Right lobe of liver (tissue), 4 donors: Measurements from ENCODE around the gene DUSP22.

Source experiments
- CTCF ChIP-seq, 4 donors: fragments of 200-600 bp in 3 of 4; fragments of 450-650 bp in 1 of 4; IDR thresholded peaks; one replicate each; pipeline versions ENCODE4 v1.5.1 to v1.8.0; 2016 to 2022; ENCODE audit warnings: antibody characterized with exemption in 4 of 4, mild to moderate bottlenecking in 2 of 4
- POLR2A ChIP-seq: fragments of 450-650 bp; IDR thresholded peaks from one replicate; pipeline ENCODE4 v1.6.1; 2017; ENCODE audit warnings: antibody characterized with exemption, mild to moderate bottlenecking
- donor health status: DM: no; HTN: no; CAD: no.
- donor health status: DM: no; HTN: no; CAD: no.
- donor health status: DM: no; HTN: yes; CAD: no.

- TF ChIP-seq POLR2A, result no peak
- TF ChIP-seq CTCF (IDR thresholded peaks at IDR 0.05), result no peak
Observed at GRCh38 chr6:321536-322258, 29.4 kb downstream of the DUSP22 start.
